SU-DHL-6 (cell line): ENCODE data around the gene TMEM212.
"Not testable (repeated sequence)": the region's sequence is repeated elsewhere in the genome, so short reads cannot be mapped to it uniquely, and the experiment has no call there.

Source experiments
- EZH2phosphoT487 ChIP-seq: fragments of 200-600 bp; sonication (generic), shearing (Covaris generic); conservative IDR thresholded peaks from 2 replicates; pipeline ENCODE4 v1.6.1; 2018; ENCODE audit warnings: mild to moderate bottlenecking, antibody characterized with exemption, low read length, moderate library complexity, mixed read lengths
- TF ChIP-seq, protein P1 (sequence below): fragments of 200-600 bp; sonication (generic); IDR thresholded peaks from one replicate; pipeline ENCODE4 v1.5.1; 2017; ENCODE audit warnings: antibody characterized with exemption, mild to moderate bottlenecking, low read length, moderate library complexity; ENCODE audit not compliant: insufficient read depth, poor library complexity, severe bottlenecking

DNA sequence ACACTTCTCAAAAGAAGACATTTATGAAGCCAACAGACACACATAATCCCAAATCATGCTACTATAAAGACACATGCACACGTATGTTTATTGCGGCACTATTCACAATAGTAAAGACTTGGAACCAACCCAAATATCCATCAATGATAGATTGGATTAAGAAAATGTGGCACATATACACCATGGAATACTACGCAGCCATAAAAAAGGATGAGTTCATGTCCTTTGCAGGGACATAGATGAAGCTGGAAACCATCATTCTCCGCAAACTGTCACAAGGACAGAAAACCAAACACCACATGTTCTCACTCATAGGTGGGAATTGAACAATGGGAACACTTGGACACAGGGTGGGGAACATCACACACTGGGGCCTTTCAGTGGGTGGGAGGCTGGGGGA, 15.6 kb downstream of the TMEM212 start:
- TF ChIP-seq, protein P1, sequence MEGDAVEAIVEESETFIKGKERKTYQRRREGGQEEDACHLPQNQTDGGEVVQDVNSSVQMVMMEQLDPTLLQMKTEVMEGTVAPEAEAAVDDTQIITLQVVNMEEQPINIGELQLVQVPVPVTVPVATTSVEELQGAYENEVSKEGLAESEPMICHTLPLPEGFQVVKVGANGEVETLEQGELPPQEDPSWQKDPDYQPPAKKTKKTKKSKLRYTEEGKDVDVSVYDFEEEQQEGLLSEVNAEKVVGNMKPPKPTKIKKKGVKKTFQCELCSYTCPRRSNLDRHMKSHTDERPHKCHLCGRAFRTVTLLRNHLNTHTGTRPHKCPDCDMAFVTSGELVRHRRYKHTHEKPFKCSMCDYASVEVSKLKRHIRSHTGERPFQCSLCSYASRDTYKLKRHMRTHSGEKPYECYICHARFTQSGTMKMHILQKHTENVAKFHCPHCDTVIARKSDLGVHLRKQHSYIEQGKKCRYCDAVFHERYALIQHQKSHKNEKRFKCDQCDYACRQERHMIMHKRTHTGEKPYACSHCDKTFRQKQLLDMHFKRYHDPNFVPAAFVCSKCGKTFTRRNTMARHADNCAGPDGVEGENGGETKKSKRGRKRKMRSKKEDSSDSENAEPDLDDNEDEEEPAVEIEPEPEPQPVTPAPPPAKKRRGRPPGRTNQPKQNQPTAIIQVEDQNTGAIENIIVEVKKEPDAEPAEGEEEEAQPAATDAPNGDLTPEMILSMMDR = not testable (repeated sequence)
- TF ChIP-seq EZH2phosphoT487 = not testable (repeated sequence)
